ENCODE results near the gene SRP14. TPM values are rescaled to one million over a fixed set of nuclear protein-coding genes. Genes with fewer than 3 reads are reported as not detected.

SRP14 gene
- total RNA-seq, 4 donors from 2014 or later, result 237 to 371 (median 275) TPM

GRCh38 chr15:40070166-40070557, 31.2 kb upstream of the SRP14 start:
- no peak for TF ChIP-seq CTCF (IDR thresholded peaks at IDR 0.05; ENCODE audit: low read depth)

DNA sequence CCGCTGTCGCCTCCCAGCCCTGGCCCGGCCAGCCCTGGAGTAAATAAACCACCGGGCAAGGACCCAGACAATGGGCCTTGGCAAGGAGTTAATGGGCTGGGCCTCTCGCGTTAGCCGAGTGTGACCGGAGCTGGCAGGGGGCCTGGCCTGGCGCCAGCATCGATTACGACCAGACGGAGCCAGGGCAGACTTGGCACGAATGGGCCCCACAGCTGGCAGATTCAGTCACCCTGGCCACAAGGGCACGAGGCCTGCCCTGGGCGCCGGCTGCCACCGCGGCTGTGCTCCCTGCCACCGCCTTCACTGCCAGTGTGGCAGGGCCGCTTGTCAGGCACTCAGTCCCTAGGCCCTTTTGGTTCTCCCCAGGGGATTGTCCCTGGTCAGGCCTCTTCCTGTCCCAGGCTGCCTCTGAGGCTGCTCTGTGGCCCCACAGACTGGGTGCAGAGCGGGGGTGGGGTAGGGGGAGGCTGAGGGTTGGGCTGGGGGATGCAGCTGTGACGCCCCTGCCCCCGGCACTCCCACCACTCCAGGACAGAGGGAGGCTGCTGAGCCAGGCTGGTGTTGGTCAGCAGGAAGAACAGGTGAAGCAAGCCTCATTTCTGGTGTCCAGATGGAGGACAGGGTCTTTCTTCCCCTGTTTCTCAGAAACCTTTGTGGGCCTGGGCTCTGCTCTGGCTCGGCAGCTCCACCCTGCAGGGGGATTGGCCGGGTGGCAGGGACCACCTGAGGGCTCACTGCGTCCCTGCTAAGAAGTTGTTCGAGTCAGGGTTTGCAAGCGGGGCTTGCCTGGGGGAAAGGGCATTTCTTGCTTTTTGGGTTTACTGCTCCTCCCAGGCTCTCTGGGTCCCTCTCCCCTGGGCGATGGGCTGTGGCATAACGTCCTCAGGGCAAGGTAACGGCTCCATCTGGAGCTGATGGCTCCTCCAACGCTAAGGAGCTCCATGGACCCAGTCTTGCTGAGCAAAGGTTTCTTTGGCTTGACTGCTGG, 30.5 kb upstream of the SRP14 start:
- no peak for TF ChIP-seq CTCF (IDR thresholded peaks at IDR 0.05; ENCODE audit: low read depth)

DNA sequence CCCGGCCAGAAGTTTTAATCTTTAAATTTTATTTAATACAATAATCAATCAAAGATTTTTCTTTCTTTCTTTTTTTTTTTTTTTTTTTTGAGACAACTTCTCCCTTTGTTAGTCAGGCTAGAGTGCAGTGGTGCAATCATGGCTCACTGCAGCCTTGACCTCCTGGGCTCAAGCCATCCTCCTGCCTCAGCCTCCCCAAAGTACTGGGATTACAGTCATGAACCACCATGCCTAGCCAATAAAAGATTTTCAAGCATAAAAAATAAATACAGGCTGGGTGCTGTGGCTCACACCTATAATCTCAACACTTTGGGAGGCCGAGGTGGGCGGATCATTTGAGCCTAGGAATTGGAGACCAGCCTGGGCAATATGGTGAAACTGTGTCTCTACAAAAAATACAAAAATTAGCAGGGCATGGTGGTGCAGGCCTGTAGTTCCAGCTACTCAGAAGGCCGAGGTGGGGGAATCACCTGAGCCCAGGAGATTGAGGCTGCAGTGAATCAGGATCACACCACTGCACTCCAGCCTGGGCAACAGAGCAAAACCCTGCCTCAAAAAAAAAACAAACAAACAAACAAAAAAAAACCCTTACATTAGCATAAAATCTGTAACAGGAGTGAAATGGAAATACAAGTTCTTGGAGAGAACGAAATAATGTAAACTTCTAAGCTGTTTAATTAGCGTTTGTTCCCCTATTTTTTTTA, 29.1 kb upstream of the SRP14 start:
- TF ChIP-seq CTCF (IDR thresholded peaks at IDR 0.05; ENCODE audit: low read depth), result no peak

- no peak for TF ChIP-seq CTCF (IDR thresholded peaks at IDR 0.05; ENCODE audit: low read depth)
These were observed 27.6 kb upstream of the SRP14 start for GRCh38 chr15:40066589-40066988.

DNA sequence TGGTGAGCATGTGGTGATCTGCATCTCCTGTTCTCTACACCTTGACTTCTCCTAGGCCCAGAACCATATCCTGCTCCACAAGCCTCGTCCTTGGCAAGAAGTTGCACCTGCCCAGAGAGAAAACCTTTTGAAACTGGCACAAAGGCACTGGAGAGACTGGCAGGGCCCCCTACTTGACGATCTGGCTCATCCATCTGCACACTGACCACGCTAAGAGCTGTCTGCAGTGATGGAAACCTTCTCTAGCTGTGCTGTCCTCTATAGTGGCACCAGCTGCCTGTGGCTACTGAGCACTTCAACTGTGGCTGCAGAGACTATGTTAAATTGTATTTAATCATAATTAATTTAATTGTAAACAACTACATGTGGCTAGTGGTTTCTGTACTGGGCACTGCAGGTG, 26.2 kb upstream of the SRP14 start:
- no peak for TF ChIP-seq CTCF (IDR thresholded peaks at IDR 0.05; ENCODE audit: low read depth)

DNA sequence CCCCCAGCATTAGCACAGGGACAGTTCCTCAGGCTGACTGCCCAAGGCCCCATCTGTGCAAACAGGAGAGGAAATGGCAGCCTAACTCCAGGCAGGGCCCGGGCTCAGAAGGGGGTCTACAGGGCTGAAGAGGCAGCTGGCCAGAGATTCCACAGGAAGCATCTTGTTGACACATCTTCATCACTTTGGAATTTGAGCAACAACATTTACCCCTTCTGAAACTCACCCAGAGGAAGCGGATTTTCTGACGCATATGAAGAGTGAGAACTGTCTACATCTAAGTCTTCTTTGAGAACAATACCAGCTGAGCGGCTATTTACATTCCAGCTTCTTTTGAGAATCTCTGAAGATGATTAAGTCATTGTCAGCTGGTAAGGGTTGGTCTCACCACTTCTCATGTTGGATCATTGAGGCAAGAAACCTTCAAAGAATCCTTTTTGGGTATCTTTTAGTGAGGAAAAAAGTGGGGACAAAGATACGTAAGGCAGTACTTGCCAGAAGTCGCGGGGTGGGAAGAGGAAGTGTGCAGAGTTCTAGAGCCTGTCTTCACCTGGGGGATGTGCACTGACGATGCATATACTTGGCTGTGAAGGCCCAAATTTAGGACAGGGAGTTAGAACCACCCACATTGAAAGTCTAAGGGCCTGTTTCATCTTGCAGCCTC, 25.4 kb upstream of the SRP14 start:
- no peak for TF ChIP-seq CTCF (IDR thresholded peaks at IDR 0.05; ENCODE audit: low read depth)

DNA sequence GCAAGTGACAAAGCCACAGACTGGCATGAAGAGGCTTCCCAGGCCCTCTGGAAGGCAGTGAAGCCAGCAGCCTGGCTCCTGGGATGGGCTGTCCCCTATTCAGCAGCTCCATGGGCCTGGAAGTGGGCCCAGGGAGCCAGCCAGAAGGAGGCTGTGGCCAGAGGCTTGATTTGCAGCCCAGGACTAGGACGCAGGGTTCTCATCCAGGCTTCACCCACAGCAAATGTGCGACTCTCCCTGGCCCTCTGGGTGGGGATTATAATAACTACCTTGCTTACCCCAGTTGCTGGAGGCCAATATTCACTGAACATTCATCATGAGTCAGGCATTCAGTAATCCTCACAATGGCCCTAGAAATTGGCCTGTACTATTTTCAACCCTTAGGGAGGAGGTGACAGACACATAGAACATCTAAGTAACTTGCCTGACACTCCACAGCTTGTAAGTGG, 24.6 kb upstream of the SRP14 start:
- TF ChIP-seq CTCF (IDR thresholded peaks at IDR 0.05; ENCODE audit: low read depth), result no peak

Data from subcutaneous adipose tissue (tissue), 4 donors.